ENCODE measurements around the gene FAM110C. TPM values are rescaled to one million over a fixed set of nuclear protein-coding genes. Genes with fewer than 3 reads are reported as not detected.
"Not testable (repeated sequence)": the region's sequence is repeated elsewhere in the genome, so short reads cannot be mapped to it uniquely, and the experiment has no call there.

Gene FAM110C
- 0.28 and 0.51 TPM in 2 replicates for total RNA-seq

DNA sequence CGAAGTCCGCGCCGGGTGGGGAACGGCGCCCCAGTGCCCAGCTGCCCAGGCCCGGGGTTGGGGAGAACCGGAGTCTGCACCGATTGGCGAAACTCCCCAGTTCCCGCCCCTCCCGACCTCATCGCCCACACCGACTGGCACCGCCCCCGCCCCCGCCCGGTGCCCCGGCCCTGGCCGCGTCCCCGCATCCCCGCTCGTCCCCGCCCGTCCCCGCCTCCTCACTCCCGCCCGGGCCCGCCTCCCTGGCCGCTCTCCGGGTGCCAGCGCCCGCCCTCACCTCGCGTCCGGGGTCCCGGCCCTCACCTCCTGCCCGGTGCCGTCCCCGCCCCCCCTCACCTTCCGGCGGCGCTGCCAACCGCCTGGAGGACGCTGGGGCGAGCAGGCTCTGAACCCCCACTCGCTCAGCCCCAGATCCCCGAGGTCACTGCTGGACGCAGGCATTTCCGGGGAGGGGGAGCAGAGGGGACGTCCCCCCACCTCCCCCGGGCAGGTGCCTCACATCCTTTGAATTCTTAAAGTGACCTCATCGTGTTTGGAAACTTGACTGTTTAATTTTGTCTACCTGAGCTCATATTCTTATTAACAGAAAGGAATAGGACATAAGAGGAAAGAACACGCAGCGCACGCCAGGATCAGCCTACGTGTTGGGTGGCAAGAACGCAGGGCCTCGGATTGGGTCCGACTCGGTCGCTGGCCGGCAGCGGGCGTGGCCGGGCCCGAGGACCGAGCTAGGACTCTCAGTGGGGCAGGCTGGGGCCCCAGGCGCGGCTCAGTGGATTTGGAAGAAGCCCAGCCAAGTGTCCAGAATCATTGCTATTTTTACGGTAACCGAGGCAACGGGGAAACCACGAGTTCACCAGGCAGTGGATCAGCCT, at the start of gene FAM110C:
TSS of gene FAM110C (minus strand) at position 35 of the 875 bp plus-strand sequence. CDS start 120 bp downstream, outside the sequence.
- no peak for DNase-seq

DNA sequence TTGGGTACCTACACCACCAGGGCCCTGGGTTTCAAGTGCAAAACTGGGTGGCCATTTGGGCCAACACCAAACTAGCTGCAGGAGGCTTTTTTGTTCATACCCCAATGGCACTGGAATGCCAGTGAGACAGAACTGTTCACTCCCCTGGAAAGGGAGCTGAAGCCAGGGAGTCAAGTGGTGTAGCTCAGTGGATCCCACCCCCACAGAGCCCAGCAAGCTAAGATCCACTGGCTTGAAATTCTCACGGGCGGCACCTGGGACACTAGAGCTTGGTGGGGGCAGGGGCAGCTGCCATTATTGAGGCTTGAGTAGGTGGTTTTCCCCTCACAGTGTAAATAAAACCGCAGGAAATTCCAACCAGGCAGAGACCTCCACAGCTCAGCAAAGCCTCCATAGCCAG, 46.0 kb upstream of the FAM110C start:
- no peak for DNase-seq

- no peak for DNase-seq
These were observed 44.5 kb upstream of the FAM110C start for GRCh38 chr2:90645-91312.

GRCh38 chr2:85761-86160, 39.5 kb upstream of the FAM110C start:
- DNase-seq: no peak

DNA sequence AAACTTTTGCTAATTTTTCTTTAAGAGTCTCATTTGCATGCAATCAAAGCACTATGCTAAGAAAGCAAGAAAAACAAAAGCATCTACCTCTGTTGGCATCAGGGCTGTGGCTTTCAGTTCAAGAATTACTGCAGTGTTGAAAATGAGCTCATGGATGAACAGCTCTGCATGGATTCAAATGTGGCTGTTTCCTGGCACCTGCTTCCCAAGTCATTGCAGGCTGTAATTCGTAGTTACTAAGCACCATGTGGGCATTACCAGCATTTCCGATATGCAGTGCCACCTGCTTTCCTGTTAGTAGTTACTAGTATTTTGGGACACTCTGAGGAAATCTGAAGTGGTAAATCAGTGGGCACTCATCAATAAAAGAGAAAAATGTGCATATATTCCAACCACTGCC, 37.8 kb upstream of the FAM110C start:
- DNase-seq: no peak

DNA sequence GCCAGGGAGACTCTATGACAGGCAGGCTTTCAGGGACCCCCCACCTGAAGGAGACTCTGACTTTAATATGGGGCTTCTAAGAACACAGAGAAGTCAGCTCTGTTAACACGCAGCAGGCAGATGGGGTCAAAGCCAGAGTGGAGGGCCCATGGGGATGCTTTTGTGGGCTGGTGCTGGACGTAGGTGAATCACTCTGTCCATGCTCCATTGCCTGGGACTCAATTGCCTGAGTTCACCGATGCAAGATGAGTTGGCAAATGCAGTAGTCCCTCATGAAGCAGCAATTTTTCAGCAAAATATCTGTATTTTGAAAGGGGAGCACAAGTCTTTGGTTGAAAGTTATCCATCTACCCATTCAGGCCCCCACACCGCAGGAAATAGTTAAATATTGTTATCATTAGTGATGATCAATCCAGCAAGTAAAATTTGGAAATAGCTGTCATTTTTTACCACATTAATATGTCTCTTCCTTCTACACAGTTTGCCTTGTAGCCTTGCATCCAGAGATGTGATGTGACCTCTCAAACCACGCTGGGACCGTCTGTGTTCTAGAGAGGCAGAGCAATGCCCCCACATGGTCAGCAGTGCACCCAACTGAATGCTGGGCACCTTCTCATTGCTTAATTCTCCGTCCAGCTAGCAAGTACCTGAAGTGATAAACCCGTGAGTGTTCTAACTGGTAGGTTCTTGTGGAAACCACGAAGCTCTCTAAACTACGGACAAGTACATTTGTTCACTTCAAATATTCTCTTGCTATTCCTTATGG, 34.8 kb upstream of the FAM110C start:
- DNase-seq: no peak

DNA sequence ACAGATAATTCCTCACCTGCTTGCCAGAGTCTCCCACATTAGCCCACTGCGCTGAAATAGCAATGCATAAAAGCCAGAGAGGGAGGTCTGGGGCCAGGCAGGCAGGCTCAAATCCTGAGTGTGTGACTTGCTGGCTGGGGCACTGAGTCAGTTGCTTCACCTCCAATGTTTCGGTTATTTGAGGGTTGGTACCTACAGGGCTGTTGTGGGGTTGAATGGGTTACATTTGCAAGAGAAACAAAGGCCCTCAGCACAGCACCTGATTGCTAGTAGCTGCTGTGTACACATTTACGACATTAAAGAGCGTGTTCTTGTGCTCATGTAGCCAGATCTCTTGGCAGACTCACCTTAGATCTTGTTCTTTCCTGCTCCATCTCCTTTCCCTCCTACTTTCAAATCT, 34.1 kb upstream of the FAM110C start:
- DNase-seq: no peak

GRCh38 chr2:71309-72035, 25.2 kb upstream of the FAM110C start:
- no peak for DNase-seq

DNA sequence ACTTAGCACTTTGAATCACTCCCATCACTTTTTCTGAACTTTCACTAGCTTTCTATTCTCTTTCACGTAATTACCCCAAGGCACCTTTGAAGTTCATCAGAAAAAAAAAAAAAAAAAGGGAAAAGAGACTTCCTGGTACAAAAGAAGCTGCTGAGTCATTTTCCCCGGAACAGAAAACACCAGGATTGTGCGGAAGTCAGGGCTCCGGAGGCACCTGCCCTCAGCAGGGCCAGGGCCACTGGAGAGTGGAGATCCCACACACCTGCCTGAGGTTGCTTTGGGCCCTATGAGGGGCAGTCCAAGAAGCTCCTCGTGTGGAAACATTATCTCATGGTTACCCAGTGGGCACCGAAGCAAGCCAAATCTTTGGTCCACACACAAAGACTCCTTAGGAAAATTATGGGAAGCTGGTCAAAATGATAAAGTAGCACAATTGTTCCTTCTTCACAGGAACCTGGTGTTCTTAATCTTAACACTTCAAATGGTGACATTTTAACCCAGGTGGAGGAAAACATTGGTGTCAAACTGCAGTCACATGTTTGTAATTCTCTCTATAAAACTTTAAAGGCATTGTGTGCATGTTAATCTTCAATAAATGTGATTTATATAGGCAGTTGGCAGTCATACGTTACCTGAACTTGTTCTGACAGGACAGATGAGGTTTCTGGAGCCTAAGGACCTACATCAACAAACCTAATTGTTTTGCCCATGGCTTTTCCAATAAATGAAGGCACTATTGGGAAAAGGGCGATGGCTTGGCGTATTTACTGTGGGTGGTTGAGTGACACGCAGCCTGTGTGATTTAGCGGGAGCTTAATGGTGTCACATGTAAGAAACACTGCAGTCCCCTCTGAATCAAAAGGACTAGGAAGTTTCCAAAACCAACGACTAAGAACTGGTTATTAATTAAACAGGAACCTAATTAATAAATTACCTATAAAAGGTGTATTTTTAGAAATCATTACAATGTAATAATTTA, 23.4 kb upstream of the FAM110C start:
- DNase-seq: no peak

- DNase-seq: not testable (repeated sequence)
These were observed 22.3 kb upstream of the FAM110C start for GRCh38 chr2:68637-69036.

- no peak for DNase-seq
These were observed 20.5 kb upstream of the FAM110C start for GRCh38 chr2:66853-67252.

GRCh38 chr2:65121-65520, 18.8 kb upstream of the FAM110C start:
- DNase-seq: no peak

DNA sequence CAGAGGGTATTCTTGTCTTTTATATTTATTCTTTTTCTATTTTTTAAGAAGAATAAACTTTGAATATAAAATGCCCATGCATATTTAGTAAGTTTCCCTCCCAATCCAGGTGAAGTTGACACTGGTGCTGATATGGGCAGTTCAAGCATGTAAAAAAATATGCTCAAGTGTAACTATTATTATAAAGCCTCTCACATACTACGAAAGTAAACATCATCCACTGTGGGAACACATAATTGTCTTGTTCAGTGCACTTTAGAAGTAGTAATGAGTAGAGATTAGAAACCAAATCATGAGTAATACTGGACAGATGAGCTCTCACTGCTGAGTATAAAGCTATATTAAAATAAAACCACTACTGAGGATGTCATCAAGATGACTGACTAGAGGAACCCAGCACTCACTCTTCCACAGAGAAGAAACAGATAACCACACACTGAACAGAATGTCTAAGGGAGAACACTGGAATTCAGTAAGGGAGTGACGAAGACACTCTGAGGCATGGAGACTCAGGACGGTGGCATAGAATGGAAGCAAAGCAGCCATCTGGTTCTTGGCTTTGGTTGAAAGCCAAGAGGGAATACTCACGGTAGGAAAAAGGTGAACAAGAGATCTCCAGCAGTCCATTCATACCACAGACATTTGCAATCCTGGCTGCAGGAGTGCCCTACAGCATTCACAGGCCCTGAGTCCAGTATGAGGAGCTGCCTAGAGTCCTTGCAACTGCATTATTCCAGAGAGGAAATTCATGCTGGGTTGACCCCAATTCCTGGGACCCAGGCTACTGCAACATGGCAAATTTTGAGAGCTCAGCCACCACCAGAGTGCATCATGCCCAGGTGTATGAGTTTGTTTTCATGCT, 9.5 kb upstream of the FAM110C start:
- DNase-seq: no peak

DNA sequence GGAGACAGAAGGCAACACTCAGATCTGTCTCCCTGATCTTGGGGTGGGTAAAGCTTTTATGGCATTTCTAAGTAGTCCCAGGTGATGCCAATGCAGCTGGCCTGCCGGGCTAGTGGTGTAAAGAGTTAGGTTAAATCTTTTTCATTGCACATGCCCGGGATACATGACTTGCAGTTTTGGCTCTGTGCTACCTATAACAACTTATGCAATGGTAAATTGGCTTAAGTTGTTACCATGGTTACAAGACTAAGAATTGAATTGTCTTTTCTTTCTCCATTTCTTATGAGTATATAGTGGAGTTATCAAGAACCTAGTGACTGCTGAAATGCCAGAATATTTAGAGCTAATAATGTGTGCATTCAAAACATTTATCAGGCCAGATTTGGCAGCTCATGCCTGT, 5.3 kb upstream of the FAM110C start:
- no peak for DNase-seq

DNA sequence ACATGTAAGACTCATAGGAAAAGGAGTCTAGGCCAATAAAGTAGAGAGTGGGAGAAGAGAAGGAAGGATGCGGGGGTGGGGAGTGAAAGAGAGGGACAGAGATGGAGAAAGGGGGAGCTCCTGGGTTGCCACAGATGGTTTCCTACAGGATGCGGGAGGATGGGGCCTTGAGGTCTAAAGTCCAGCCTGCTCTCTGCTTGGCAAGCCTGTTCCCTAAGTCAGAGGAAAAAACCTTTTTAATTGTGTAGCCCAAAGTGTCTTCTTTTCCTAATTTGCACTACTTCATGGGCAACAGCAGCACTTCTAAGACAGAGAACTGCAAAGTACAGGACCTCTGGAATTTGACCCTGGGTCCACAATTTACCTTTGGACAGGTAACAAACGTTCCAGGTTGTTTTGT, 1.4 kb upstream of the FAM110C start:
- DNase-seq: no peak

GRCh38 chr2:47346-47725, 1.0 kb upstream of the FAM110C start:
- no peak for DNase-seq

- DNase-seq: no peak
These were observed 204 bp downstream of the FAM110C start for GRCh38 chr2:46131-46470.

DNA sequence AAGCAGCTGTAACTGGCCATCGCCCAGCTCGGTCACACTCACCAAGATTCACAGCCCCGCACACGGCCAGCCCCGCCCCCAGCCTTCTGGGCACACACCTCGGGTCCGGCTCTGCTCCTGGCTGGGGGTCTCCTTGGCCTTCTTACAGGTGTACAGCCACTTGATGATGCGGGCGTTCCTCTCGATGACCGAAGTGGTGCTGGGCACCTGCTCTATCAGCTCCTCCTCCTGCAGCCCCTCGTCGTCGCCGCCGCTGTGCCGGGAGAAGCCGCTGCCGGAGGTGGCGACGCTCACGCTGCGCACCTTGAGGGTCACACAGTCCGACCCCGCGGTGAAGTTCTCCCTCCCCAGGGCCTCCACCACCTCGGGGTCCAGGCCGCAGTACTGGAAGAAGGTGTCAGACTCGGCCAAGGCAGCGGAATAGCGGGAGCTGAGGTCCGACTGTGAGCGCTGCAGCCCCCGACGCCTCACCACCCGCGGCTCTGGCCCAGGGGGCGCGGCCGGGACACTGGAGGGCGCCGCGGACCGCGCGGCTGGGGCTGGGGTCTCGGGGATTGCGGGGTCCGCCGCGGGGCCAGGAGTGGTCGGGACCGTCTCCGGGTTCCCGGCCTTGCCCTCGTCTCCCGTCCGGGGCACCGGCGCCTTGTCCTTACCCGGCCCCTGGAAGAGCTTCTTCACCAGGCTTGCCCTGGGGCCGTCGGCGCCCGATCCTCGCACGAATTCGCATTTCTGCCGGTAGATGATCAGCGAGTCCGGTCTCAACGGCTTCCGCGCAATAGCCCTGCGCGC, 769 bp downstream of the FAM110C start:
- DNase-seq: no peak

- DNase-seq: no peak
These were observed 1.5 kb downstream of the FAM110C start for GRCh38 chr2:44748-45341.

Data from dermis blood vessel endothelial cell (primary cell).